G401.6 (cell line): ENCODE data around the gene PITRM1.
"Not testable (repeated sequence)": the region's sequence is repeated elsewhere in the genome, so short reads cannot be mapped to it uniquely, and the experiment has no call there.

Source experiments
- FAIRE-seq: peaks from 2 replicates; lab custom pipeline; 2012; peaks lifted over from hg19 to GRCh38; lab: Jason Lieb, UNC

The PITRM1 gene

GRCh38 chr10:3172446-3173170 is at the start of gene PITRM1:
PITRM1 (minus strand) TSS chr10:3172782; CDS start chr10:3172772, 10 bp downstream.
- FAIRE-seq, result peak; percentile 47

- no peak for FAIRE-seq
Measured at GRCh38 chr10:3222068-3222467, 49.5 kb upstream of the PITRM1 start.

GRCh38 chr10:3221601-3222000 is 49.0 kb upstream of the PITRM1 start:
- not testable (repeated sequence) for FAIRE-seq

- FAIRE-seq, result no peak
Measured at GRCh38 chr10:3220853-3221252, 48.3 kb upstream of the PITRM1 start.

GRCh38 chr10:3219021-3219628 is 46.5 kb upstream of the PITRM1 start:
- FAIRE-seq, result not testable (repeated sequence)

GRCh38 chr10:3217853-3218252 is 45.3 kb upstream of the PITRM1 start:
- no peak for FAIRE-seq

GRCh38 chr10:3217301-3217700 is 44.7 kb upstream of the PITRM1 start:
- no peak for FAIRE-seq

GRCh38 chr10:3215153-3215775 is 42.7 kb upstream of the PITRM1 start:
- FAIRE-seq, result no peak

- FAIRE-seq, result no peak
Measured at GRCh38 chr10:3213758-3214515, 41.4 kb upstream of the PITRM1 start.

GRCh38 chr10:3213208-3213607 is 40.6 kb upstream of the PITRM1 start:
- no peak for FAIRE-seq

- FAIRE-seq, result no peak
Measured at GRCh38 chr10:3210251-3210877, 37.8 kb upstream of the PITRM1 start.

GRCh38 chr10:3208481-3209406 is 36.2 kb upstream of the PITRM1 start:
- no peak for FAIRE-seq

- FAIRE-seq, result no peak
Measured at GRCh38 chr10:3207351-3207750, 34.8 kb upstream of the PITRM1 start.

- FAIRE-seq, result no peak
Measured at GRCh38 chr10:3206511-3207157, 34.1 kb upstream of the PITRM1 start.

GRCh38 chr10:3203972-3204371 is 31.4 kb upstream of the PITRM1 start:
- no peak for FAIRE-seq

- no peak for FAIRE-seq
Measured at GRCh38 chr10:3203016-3203811, 30.6 kb upstream of the PITRM1 start.

GRCh38 chr10:3201796-3202195 is 29.2 kb upstream of the PITRM1 start:
- FAIRE-seq, result no peak

- FAIRE-seq, result no peak
Measured at GRCh38 chr10:3199488-3199887, 26.9 kb upstream of the PITRM1 start.

GRCh38 chr10:3198900-3199299 is 26.3 kb upstream of the PITRM1 start:
- FAIRE-seq, result no peak
